Type B pancreatic cell (in vitro differentiated cells): ENCODE data around the gene MNT. TPM values are rescaled to one million over a fixed set of nuclear protein-coding genes. Genes with fewer than 3 reads are reported as not detected.

Source experiments
- DNase-seq: peaks from one replicate; pipeline ENCODE4 v3.0.0; 2021; ENCODE audit warnings: mixed read lengths; ENCODE audit not compliant: unreplicated experiment; ENCODE audit errors: extremely low spot score
- H3K27ac Mint-ChIP-seq: 2 replicates; pipeline ENCODE4 v1.8.0; 2021; ENCODE audit warnings: mild to moderate bottlenecking, mixed read lengths
- H3K27me3 Mint-ChIP-seq: 2 replicates; pipeline ENCODE4 v1.8.0; 2021; ENCODE audit warnings: mixed read lengths
- H3K36me3 Mint-ChIP-seq: 2 replicates; pipeline ENCODE4 v1.8.0; 2021; ENCODE audit warnings: mixed read lengths
- H3K4me1 Mint-ChIP-seq: one replicate; pipeline ENCODE4 v1.8.0; 2021; ENCODE audit warnings: mixed read lengths; ENCODE audit not compliant: unreplicated experiment
- H3K4me3 Mint-ChIP-seq: 2 replicates; pipeline ENCODE4 v1.8.0; 2021; ENCODE audit warnings: mild to moderate bottlenecking, mixed read lengths
- H3K9me3 Mint-ChIP-seq: 2 replicates; pipeline ENCODE4 v1.8.0; 2021; ENCODE audit warnings: mixed read lengths
- CTCF ChIP-seq: fragments of 200-600 bp; sonication (generic); conservative IDR thresholded peaks from 2 replicates; pipeline ENCODE4 v1.5.0; 2021; ENCODE audit warnings: antibody characterized with exemption, mild to moderate bottlenecking
- total RNA-seq: library from RNA; stranded (reverse); gene quantifications from 2 replicates; pipeline ENCODE4 v1.2.1, GENCODE V29; 2021; ENCODE audit warnings: low replicate concordance

MNT gene
- total RNA-seq, 1 donor from 2014 or later: 26.9 TPM

- H3K4me3 Mint-ChIP-seq: no peak overlapping the region
- TF ChIP-seq CTCF: no peak
- H3K9me3 Mint-ChIP-seq: no peaks in the 10 kb centered on the region
- H3K27ac Mint-ChIP-seq: no peak overlapping the region
- H3K27me3 Mint-ChIP-seq: no peaks in the 10 kb centered on the region
- peaks cover 9% of the 10 kb centered on the region for H3K4me1 Mint-ChIP-seq
- peaks cover 10% of the 10 kb centered on the region for H3K36me3 Mint-ChIP-seq
- DNase-seq: no peak
Observed at GRCh38 chr17:2363851-2364762, 36.8 kb downstream of the MNT start.

GRCh38 chr17:2363318-2363717 lies 37.5 kb downstream of the MNT start:
- DNase-seq: no peak
- H3K36me3 Mint-ChIP-seq: peaks cover 10% of the 10 kb centered on the region
- no peaks in the 10 kb centered on the region for H3K9me3 Mint-ChIP-seq
- no peak overlapping the region for H3K4me3 Mint-ChIP-seq
- H3K27me3 Mint-ChIP-seq: no peaks in the 10 kb centered on the region
- no peak overlapping the region for H3K27ac Mint-ChIP-seq
- TF ChIP-seq CTCF: no peak
- peaks cover 11% of the 10 kb centered on the region for H3K4me1 Mint-ChIP-seq

- no peak overlapping the region for H3K27ac Mint-ChIP-seq
- no peak for DNase-seq
- H3K4me1 Mint-ChIP-seq: peaks cover 11% of the 10 kb centered on the region
- no peaks in the 10 kb centered on the region for H3K9me3 Mint-ChIP-seq
- H3K27me3 Mint-ChIP-seq: no peaks in the 10 kb centered on the region
- no peak overlapping the region for H3K4me3 Mint-ChIP-seq
- TF ChIP-seq CTCF: no peak
- peaks cover 10% of the 10 kb centered on the region for H3K36me3 Mint-ChIP-seq
Observed at GRCh38 chr17:2362881-2363280, 38.0 kb downstream of the MNT start.

- TF ChIP-seq CTCF: no peak
- Mint-ChIP-seq H3K36me3 (peaks cover 10% of the 10 kb centered on the region), H3K4me1 (peaks cover 11% of the 10 kb centered on the region), H3K4me3 (no peak overlapping the region), H3K27ac (no peak overlapping the region), H3K27me3 (no peaks in the 10 kb centered on the region), H3K9me3 (no peaks in the 10 kb centered on the region)
- DNase-seq: no peak
Observed at GRCh38 chr17:2362416-2362815, 38.4 kb downstream of the MNT start.

- peaks cover 10% of the 10 kb centered on the region for H3K36me3 Mint-ChIP-seq
- H3K27me3 Mint-ChIP-seq: no peaks in the 10 kb centered on the region
- no peak overlapping the region for H3K27ac Mint-ChIP-seq
- no peaks in the 10 kb centered on the region for H3K9me3 Mint-ChIP-seq
- no peak for DNase-seq
- H3K4me3 Mint-ChIP-seq: no peak overlapping the region
- no peak for TF ChIP-seq CTCF
- H3K4me1 Mint-ChIP-seq: peaks cover 11% of the 10 kb centered on the region
Observed at GRCh38 chr17:2362016-2362415, 38.8 kb downstream of the MNT start.
